Endothelial cell of umbilical vein (primary cell): ENCODE data around the gene KRTAP2-1. TPM values are rescaled to one million over a fixed set of nuclear protein-coding genes. Genes with fewer than 3 reads are reported as not detected.

Source experiments
- BruUV-seq: library from RNA; stranded (reverse); fragments of 400-500 nt; replicated peaks from 2 replicates; lab custom pipeline; 2021; lab: Mats Ljungman, UMichigan
- CTCF ChIA-PET: fragments of 300-600, 350-600 bp; sonication (Branson Sonifier 250); formaldehyde crosslinking; loops from one replicate; lab custom pipeline; 2021; ENCODE audit warnings: antibody characterized with exemption, inconsistent platforms; lab: Charles Lee
- POLR2A ChIA-PET: fragments of 300-600, 350-600 bp; sonication (Branson Sonifier 250); formaldehyde crosslinking; loops from one replicate; lab custom pipeline; 2021; ENCODE audit warnings: antibody characterized with exemption, inconsistent platforms; lab: Charles Lee
- DNase-seq: peaks from one replicate; pipeline ENCODE4 v3.0.0-alpha.2; 2011; ENCODE audit warnings: low read depth, low spot score
- FAIRE-seq: peaks from 2 replicates; lab custom pipeline; 2011; peaks lifted over from hg19 to GRCh38; lab: Jason Lieb, UNC
- H2AFZ ChIP-seq: 2 replicates; pipeline ENCODE4 v1.6.0; 2012; ENCODE audit warnings: low read depth, low read length, control low read depth, inconsistent platforms
- H3K27ac ChIP-seq: 2 replicates; pipeline ENCODE4 v1.5.1; 2011; ENCODE audit warnings: low read depth, mild to moderate bottlenecking, control low read depth, low read length, moderate library complexity; ENCODE audit not compliant: insufficient read depth
- H3K27me3 ChIP-seq, 2 experiments: 2 replicates each; pipeline versions ENCODE4 v1.6.0 to v1.6.1; 2011; ENCODE audit warnings: low read length in 2 of 2, mixed read lengths in 1 of 2; ENCODE audit not compliant: control insufficient read depth in 2 of 2, insufficient read depth in 2 of 2
- H3K36me3 ChIP-seq, 2 experiments: 2 replicates in 1 of 2; 3 replicates in 1 of 2; pipeline ENCODE4 v1.5.1; 2011; ENCODE audit warnings: low read length in 2 of 2, mild to moderate bottlenecking in 1 of 2, moderate library complexity in 1 of 2; ENCODE audit not compliant: control insufficient read depth in 2 of 2, insufficient read depth in 2 of 2; ENCODE audit errors: extremely low read depth in 1 of 2
- H3K4me1 ChIP-seq: 3 replicates; pipeline ENCODE4 v1.5.1; 2011; ENCODE audit warnings: mild to moderate bottlenecking, low read length; ENCODE audit not compliant: control insufficient read depth, insufficient read depth; ENCODE audit errors: extremely low read depth
- H3K4me2 ChIP-seq: 2 replicates; pipeline ENCODE4 v1.6.1; 2011; ENCODE audit warnings: low read length, control low read depth, mixed read lengths; ENCODE audit not compliant: insufficient read depth
- H3K4me3 ChIP-seq, 3 experiments: fragments of 200-600 bp in 1 of 3; sonication (generic), shearing (Covaris generic) in 1 of 3; replicated peaks in 1 of 3; 2 replicates each; pipeline ENCODE4 v1.5.1; 2011 to 2016; ENCODE audit warnings: control low read depth in 3 of 3, low read length in 3 of 3, mild to moderate bottlenecking in 2 of 3, inconsistent platforms in 1 of 3, low read depth in 1 of 3, moderate library complexity in 1 of 3; ENCODE audit not compliant: insufficient read depth in 1 of 3
- H3K79me2 ChIP-seq: 2 replicates; pipeline ENCODE4 v1.6.0; 2012; ENCODE audit warnings: low read length, inconsistent platforms; ENCODE audit not compliant: control insufficient read depth, insufficient read depth
- H3K9ac ChIP-seq: replicated peaks from 2 replicates; pipeline ENCODE3; 2011; ENCODE audit warnings: low read length, control low read depth; ENCODE audit not compliant: insufficient read depth; ENCODE audit errors: extremely low read depth
- H3K9me1 ChIP-seq: replicated peaks from 3 replicates; pipeline ENCODE4 v1.6.0; 2011; ENCODE audit warnings: mild to moderate bottlenecking, low read length; ENCODE audit not compliant: control insufficient read depth, insufficient read depth; ENCODE audit errors: extremely low read depth
- H3K9me3 ChIP-seq: replicated peaks from 2 replicates; pipeline ENCODE4 v1.5.1; 2012; ENCODE audit warnings: low read length, inconsistent platforms; ENCODE audit not compliant: control insufficient read depth, insufficient read depth
- H4K20me1 ChIP-seq: replicated peaks from 2 replicates; pipeline ENCODE3; 2011; ENCODE audit warnings: mild to moderate bottlenecking, low read length; ENCODE audit not compliant: control insufficient read depth, insufficient read depth; ENCODE audit errors: extremely low read depth
- CTCF ChIP-seq, 2 donors: IDR thresholded peaks; 1 replicate in 1 of 2; 2 replicates in 1 of 2; pipeline ENCODE4 v1.5.1; 2011; ENCODE audit warnings: low read length in 2 of 2, mild to moderate bottlenecking in 2 of 2, moderate library complexity in 2 of 2, control low read depth in 1 of 2, inconsistent platforms in 1 of 2, low read depth in 1 of 2; ENCODE audit not compliant: insufficient read depth in 1 of 2; ENCODE audit errors: extremely low read depth in 1 of 2
- EZH2 ChIP-seq: IDR thresholded peaks from 2 replicates; pipeline ENCODE4 v1.6.1; 2012; ENCODE audit warnings: borderline replicate concordance, low read depth, mild to moderate bottlenecking, moderate library complexity, low read length, inconsistent platforms; ENCODE audit not compliant: severe bottlenecking
- FOS ChIP-seq: IDR thresholded peaks from 2 replicates; pipeline ENCODE4 v1.6.1; 2011; ENCODE audit warnings: mild to moderate bottlenecking, low read length, moderate library complexity, borderline replicate concordance; ENCODE audit not compliant: insufficient read depth
- GATA2 ChIP-seq: IDR thresholded peaks from 2 replicates; pipeline ENCODE4 v1.7.0; 2011; ENCODE audit warnings: low read depth, mild to moderate bottlenecking, moderate library complexity, mixed read lengths, low read length; ENCODE audit not compliant: insufficient read length, insufficient read depth
- JUN ChIP-seq: IDR thresholded peaks from 2 replicates; pipeline ENCODE4 v1.6.1; 2011; ENCODE audit warnings: borderline replicate concordance, low read depth; ENCODE audit not compliant: insufficient read length, insufficient read depth
- MYC ChIP-seq: IDR thresholded peaks from one replicate; pipeline ENCODE4 v1.6.1; 2011; ENCODE audit warnings: mild to moderate bottlenecking, low read depth, low read length
- POLR2A ChIP-seq: IDR thresholded peaks from 2 replicates; pipeline ENCODE4 v1.6.1; 2012; ENCODE audit warnings: low read depth, mild to moderate bottlenecking, control low read depth, low read length
- POLR2AphosphoS5 ChIP-seq: IDR thresholded peaks from 2 replicates; pipeline ENCODE4 v1.6.1; 2012; ENCODE audit warnings: low read depth, mild to moderate bottlenecking, control low read depth, low read length, moderate library complexity; ENCODE audit not compliant: insufficient read depth
- dilution Hi-C: fragments of 300-500 bp; cut with MboI; formaldehyde crosslinking; loops from one replicate; pipeline ENCODE4 v1.15.0; 2019; ENCODE audit warnings: low sequenced_read_pairs; ENCODE audit not compliant: extremely low pct_ligation_motif_present
- intact Hi-C: fragments of 100-400 bp; cut with micrococcal nuclease; formaldehyde crosslinking; loops from one replicate; pipeline ENCODE4 v1.10.0; 2022
- polyA plus RNA-seq, 4 experiments: library from polyadenylated mRNA; depleted of rRNA in 3 of 4; stranded (reverse) in 3 of 4; unstranded in 1 of 4; fragments of >200 nt; gene quantifications; 2 replicates each; pipeline versions ENCODE4 v1.2.1 to v1.2.3, GENCODE V29; 2011 to 2012; ENCODE audit warnings: missing spikeins in 1 of 4
- total RNA-seq: library from RNA; stranded (reverse); gene quantifications from 2 replicates; pipeline ENCODE4 v1.2.3, GENCODE V29; 2021
- TF ChIP-seq, protein P1 (sequence below): IDR thresholded peaks from 2 replicates; pipeline ENCODE4 v1.6.1; 2011; ENCODE audit not compliant: insufficient read depth, insufficient read length

Gene KRTAP2-1
- total and polyA plus RNA-seq, 2 donors (not counting 3 experiments of a cell fraction or from before 2014, with no cell fraction given) = not detected

DNA sequence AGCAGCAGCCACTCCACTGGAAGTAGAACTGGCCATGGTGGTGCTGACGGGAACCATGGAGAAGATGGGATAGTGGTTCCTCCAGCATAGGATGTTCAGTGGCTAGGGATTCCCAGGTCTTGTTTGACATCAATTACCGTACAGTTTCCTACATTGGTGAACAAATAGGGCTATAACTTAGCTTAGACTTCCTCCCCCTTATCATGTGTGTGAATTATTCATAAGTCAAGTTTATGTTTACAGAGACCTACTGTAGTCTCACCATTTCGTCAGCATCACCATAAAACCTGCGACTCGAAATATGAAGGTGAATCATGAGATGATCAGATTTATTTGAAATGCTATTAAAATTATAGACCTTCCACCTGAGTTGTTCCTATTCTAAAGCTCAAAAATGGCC is 11.6 kb upstream of the KRTAP2-1 start:
- peaks cover 6 to 12% of the 10 kb centered on the region in 2 experiments for H3K27me3 ChIP-seq
- H3K27ac ChIP-seq = no peak overlapping the region
- H3K9ac ChIP-seq = no peak overlapping the region
- intact Hi-C loops = no loop called here
- ChIA-PET POLR2A (no interaction called here), CTCF (interaction anchor here (1.1 kb wide), 1 partner anchor 49 kb away, joined by 3 read pairs; no protein-coding TSS in a partner anchor)
- H3K36me3 ChIP-seq = no peaks in the 10 kb centered on the region
- H3K4me1 ChIP-seq = no peaks in the 10 kb centered on the region
- no peaks in the 10 kb centered on the region for H4K20me1 ChIP-seq
- DNase-seq (no peak), FAIRE-seq (no peak)
- TF ChIP-seq EZH2 (no peak), POLR2AphosphoS5 (no peak), FOS (no peak), POLR2A (no peak), JUN (no peak), MYC (no peak), CTCF (IDR thresholded peaks at IDR 0.05; ENCODE audit: extremely low read depth in 1 of 2, insufficient read depth in 1 of 2, low read depth in 1 of 2, low read length in 2 of 2) (no peak), GATA2 (no peak)
- TF ChIP-seq, protein P1, sequence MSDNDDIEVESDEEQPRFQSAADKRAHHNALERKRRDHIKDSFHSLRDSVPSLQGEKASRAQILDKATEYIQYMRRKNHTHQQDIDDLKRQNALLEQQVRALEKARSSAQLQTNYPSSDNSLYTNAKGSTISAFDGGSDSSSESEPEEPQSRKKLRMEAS = no peak
- no peak overlapping the region for H2AFZ ChIP-seq
- H3K4me3 ChIP-seq = no peak overlapping the region
- no peaks in the 10 kb centered on the region for H3K79me2 ChIP-seq
- H3K9me3 ChIP-seq = no peaks in the 10 kb centered on the region
- dilution Hi-C loops = no loop called here
- no peak overlapping the region for H3K4me2 ChIP-seq
- H3K9me1 ChIP-seq = no peaks in the 10 kb centered on the region
- no TSS peak for BruUV-seq
